HG03139 (cell line): ENCODE results near the gene ADRM1.

Experiments
- ATAC-seq: cut with Tn5 transposase; IDR thresholded peaks from one replicate; pipeline ENCODE4 v1.9.1; 2021; ENCODE audit not compliant: unreplicated experiment

Gene ADRM1

GRCh38 chr20:62352402-62353288 lies 49.8 kb downstream of the ADRM1 start:
- no peak for ATAC-seq

DNA sequence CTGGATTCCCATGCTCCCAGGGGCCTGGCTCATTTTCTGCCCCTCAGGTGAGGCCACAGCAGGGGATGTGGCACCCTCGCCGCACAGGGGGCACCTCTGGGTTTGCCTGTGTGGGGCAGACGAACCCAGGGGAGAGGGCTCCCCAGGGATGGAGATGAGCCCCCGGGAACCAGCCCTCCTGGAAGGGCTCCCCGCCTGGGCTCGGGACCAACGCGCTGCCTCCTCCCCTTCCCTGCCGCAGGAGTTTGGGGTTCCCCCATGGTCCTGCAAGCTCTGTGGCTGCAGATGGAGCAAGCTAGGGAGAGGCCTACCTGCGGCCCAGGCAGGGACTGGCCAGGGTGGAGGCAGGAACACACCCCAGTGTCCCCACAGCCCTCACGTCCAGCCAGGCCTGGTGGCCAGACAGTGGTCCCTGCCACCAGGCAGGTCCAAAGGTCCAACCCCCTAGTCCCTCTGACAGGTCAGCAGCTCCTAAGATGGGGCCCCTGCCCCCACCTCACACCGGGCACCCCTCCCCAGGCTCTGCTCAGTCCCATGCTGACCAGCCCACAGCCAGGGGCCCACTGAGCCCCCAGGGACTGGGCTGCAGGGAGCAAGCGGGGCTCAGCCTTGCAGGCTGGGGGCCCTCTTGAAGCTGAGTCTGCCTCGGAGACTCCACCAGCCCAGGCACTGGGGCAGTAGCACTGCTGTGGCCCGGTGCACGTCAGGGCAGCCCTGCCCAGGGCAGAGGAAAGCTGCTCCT lies 50.7 kb downstream of the ADRM1 start:
- no peak for ATAC-seq

- ATAC-seq = no peak
Measured at GRCh38 chr20:62354031-62354808, 51.4 kb downstream of the ADRM1 start.

DNA sequence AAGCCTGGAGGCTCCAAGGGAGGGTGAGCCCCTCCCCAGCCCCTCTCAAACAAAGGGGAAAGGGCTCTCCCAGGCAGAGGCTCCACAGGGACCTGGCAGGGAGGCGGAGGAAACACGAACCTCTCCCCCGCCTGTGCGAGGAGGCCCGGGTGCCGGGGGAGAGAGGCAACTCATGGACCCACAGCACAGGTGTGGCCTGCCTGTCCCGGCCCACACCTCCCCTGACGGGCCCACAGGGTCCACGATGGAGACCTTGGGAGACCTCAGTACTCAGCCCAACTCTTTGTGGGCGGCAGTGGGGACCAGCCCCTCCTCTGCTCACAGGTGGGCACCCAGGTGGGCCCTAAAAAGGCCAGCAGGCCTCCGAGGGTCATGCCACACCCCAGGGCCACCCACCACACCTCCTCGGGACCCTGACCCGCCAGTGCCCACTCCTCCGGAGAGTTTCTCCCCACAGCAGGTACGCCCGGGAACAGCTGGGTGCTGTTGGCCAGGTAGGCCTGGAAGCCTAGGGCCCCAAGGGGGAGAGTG lies 52.1 kb downstream of the ADRM1 start:
- no peak for ATAC-seq

DNA sequence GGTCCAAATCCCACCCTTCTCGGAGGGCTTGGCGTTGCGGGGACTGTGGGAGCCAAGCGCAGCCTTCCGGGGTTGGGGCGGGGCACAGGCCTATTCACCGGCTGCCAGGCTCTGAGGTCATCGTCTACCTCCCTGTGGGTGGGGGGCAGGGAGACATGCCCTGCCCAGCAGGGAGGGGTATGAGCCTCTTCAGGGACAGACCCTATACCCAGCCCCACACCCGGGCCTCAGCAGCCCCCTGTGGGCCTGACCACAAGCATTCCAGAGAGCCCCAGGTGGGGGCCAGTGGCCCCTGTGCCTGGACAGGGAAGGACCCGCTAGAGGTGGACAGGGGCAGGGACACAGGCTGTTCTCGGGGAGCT lies 52.7 kb downstream of the ADRM1 start:
- no peak for ATAC-seq

GRCh38 chr20:62355878-62356588 lies 53.2 kb downstream of the ADRM1 start:
- ATAC-seq = no peak

- no peak for ATAC-seq
Measured at GRCh38 chr20:62356589-62357186, 53.9 kb downstream of the ADRM1 start.

DNA sequence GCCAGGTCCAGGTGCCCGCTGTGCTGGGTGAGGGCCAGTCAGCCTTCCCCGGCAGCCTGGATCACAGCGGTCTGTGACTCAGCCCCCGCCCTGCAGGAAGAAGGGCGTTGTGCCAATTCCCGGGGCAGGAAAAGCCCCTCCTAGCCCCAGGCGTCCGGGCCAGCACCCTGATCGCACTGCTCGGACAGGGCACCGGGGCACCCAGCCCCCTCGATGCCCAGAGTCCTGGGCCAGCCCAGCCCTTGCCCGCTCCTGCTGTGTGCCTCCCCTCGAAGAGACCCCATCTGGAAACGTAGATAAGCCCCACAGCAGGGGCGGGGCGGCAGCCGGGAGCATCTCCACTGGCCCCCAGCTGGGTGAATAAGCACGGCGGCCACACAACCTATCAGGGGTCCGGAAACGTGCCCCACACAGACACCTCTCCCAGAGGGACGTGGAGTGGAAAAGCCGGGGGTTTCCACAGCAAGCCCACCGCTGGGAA lies 54.4 kb downstream of the ADRM1 start:
- no peak for ATAC-seq

- no peak for ATAC-seq
Measured at GRCh38 chr20:62357681-62358080, 54.9 kb downstream of the ADRM1 start.
